ENCODE results near the gene NEUROD1.

GRCh38 chr2:181673173-181673572, 7.1 kb downstream of the NEUROD1 start:
- no peak for TF ChIP-seq POLR2A (IDR thresholded peaks at IDR 0.05)
- TF ChIP-seq, protein P1, sequence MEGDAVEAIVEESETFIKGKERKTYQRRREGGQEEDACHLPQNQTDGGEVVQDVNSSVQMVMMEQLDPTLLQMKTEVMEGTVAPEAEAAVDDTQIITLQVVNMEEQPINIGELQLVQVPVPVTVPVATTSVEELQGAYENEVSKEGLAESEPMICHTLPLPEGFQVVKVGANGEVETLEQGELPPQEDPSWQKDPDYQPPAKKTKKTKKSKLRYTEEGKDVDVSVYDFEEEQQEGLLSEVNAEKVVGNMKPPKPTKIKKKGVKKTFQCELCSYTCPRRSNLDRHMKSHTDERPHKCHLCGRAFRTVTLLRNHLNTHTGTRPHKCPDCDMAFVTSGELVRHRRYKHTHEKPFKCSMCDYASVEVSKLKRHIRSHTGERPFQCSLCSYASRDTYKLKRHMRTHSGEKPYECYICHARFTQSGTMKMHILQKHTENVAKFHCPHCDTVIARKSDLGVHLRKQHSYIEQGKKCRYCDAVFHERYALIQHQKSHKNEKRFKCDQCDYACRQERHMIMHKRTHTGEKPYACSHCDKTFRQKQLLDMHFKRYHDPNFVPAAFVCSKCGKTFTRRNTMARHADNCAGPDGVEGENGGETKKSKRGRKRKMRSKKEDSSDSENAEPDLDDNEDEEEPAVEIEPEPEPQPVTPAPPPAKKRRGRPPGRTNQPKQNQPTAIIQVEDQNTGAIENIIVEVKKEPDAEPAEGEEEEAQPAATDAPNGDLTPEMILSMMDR (IDR thresholded peaks at IDR 0.05), result no peak
- TF ChIP-seq POLR2AphosphoS5 (IDR thresholded peaks at IDR 0.05), result no peak
- TF ChIP-seq EP300 (IDR thresholded peaks at IDR 0.05), result no peak
